ENCODE measurements around the gene CLASP2.

DNA sequence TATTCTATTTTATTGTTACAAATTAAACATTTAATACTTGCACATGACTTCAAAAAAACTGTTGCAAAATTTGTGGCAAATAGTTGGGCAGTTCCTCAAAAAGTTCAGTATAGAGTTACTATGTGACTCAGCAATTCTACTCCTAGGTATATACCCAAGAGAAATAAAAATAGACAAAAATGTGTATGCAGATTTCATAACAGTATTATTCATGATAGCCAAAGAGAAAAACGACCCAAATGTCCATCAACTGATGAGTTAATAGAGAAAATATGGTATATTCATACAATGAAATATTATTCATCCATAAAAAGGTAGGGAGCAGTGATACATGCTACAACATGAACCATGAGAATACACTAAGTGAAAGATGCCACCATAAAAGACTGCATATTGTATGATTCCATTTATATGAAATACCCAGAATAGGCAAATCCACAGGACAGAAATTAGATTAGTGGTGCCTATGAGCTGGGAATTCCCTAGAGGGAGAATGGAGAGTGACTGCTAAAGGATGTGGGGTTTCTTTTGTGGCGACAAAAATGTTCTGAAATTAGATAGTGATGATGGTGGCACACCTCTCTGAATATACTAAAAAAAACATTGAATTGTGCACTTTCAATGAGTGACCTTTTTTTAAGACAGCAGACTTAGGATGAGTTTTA is 31.6 kb upstream of the CLASP2 start:
- TF ChIP-seq, protein P1, sequence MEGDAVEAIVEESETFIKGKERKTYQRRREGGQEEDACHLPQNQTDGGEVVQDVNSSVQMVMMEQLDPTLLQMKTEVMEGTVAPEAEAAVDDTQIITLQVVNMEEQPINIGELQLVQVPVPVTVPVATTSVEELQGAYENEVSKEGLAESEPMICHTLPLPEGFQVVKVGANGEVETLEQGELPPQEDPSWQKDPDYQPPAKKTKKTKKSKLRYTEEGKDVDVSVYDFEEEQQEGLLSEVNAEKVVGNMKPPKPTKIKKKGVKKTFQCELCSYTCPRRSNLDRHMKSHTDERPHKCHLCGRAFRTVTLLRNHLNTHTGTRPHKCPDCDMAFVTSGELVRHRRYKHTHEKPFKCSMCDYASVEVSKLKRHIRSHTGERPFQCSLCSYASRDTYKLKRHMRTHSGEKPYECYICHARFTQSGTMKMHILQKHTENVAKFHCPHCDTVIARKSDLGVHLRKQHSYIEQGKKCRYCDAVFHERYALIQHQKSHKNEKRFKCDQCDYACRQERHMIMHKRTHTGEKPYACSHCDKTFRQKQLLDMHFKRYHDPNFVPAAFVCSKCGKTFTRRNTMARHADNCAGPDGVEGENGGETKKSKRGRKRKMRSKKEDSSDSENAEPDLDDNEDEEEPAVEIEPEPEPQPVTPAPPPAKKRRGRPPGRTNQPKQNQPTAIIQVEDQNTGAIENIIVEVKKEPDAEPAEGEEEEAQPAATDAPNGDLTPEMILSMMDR (IDR thresholded peaks at IDR 0.05; ENCODE audit: borderline replicate concordance, extremely low read depth, low read length, poor library complexity, severe bottlenecking): no peak
- no peak for TF ChIP-seq EZH2 (IDR thresholded peaks at IDR 0.05; ENCODE audit: borderline replicate concordance, low read depth, low read length, severe bottlenecking)

Data from DND-41 (cell line).